WTC11 (cell line): Measurements from ENCODE around the gene YARS1.

Experiments used
- CREM ChIP-seq: sonication (generic); formaldehyde crosslinking; IDR thresholded peaks from 2 replicates; pipeline ENCODE4 v1.8.1; 2022; ENCODE audit warnings: mild to moderate bottlenecking, missing genetic modification reagents, moderate library complexity
- NR3C1 ChIP-seq: sonication (generic); formaldehyde crosslinking; conservative IDR thresholded peaks from 2 replicates; pipeline ENCODE4 v1.8.1; 2023; ENCODE audit warnings: low read depth, mild to moderate bottlenecking, missing genetic modification reagents
- TF ChIP-seq, protein P1 (sequence below): fragments of 200-600 bp; IDR thresholded peaks from 2 replicates; pipeline ENCODE4 v1.8.0; 2022; ENCODE audit warnings: antibody characterized with exemption
- TF ChIP-seq, protein P2 (sequence below): fragments of 250-450 bp; sonication (Bioruptor Pico); IDR thresholded peaks from 2 replicates; pipeline ENCODE4 v1.9.0; 2021; ENCODE audit warnings: mild to moderate bottlenecking
- TF ChIP-seq, protein P3 (sequence below): sonication (generic); formaldehyde crosslinking; IDR thresholded peaks from 2 replicates; pipeline ENCODE4 v1.8.1; 2023; ENCODE audit warnings: mild to moderate bottlenecking, missing genetic modification reagents, moderate library complexity

DNA sequence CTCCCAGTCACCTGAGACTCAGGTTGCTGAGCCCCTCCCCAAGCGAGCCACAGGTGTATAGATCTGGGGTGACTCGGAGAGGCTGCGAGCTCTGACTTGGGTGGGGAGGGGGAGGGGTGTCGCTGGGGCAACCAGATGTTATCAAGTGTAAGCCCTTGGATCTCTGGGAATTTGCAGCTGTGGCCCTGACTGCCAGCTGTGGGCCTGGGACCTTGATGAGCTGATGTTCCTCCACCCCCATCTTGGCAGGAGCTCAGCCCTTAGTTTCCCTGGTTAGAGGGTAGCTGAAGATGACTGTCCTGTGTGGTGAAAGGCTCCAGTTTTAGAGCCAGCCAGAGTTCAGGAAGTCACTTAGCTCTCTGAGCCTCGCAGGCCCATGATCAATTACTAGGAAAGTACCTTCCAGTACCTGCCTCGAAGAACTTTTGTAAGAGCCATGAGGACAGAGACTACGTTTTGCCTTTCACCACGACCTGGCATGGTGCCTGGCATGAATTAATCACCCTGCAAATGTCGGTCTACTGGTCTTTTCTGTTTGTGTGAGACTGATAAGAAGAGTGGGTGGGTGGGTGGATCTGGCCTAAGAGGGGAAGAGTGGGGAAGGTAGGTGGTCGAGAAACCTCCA lies 55.8 kb downstream of the YARS1 start:
- TF ChIP-seq, protein P1, sequence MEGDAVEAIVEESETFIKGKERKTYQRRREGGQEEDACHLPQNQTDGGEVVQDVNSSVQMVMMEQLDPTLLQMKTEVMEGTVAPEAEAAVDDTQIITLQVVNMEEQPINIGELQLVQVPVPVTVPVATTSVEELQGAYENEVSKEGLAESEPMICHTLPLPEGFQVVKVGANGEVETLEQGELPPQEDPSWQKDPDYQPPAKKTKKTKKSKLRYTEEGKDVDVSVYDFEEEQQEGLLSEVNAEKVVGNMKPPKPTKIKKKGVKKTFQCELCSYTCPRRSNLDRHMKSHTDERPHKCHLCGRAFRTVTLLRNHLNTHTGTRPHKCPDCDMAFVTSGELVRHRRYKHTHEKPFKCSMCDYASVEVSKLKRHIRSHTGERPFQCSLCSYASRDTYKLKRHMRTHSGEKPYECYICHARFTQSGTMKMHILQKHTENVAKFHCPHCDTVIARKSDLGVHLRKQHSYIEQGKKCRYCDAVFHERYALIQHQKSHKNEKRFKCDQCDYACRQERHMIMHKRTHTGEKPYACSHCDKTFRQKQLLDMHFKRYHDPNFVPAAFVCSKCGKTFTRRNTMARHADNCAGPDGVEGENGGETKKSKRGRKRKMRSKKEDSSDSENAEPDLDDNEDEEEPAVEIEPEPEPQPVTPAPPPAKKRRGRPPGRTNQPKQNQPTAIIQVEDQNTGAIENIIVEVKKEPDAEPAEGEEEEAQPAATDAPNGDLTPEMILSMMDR = no peak
- TF ChIP-seq, protein P2, sequence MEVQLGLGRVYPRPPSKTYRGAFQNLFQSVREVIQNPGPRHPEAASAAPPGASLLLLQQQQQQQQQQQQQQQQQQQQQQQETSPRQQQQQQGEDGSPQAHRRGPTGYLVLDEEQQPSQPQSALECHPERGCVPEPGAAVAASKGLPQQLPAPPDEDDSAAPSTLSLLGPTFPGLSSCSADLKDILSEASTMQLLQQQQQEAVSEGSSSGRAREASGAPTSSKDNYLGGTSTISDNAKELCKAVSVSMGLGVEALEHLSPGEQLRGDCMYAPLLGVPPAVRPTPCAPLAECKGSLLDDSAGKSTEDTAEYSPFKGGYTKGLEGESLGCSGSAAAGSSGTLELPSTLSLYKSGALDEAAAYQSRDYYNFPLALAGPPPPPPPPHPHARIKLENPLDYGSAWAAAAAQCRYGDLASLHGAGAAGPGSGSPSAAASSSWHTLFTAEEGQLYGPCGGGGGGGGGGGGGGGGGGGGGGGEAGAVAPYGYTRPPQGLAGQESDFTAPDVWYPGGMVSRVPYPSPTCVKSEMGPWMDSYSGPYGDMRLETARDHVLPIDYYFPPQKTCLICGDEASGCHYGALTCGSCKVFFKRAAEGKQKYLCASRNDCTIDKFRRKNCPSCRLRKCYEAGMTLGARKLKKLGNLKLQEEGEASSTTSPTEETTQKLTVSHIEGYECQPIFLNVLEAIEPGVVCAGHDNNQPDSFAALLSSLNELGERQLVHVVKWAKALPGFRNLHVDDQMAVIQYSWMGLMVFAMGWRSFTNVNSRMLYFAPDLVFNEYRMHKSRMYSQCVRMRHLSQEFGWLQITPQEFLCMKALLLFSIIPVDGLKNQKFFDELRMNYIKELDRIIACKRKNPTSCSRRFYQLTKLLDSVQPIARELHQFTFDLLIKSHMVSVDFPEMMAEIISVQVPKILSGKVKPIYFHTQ (CRISPR knock-in tag) = no peak
- TF ChIP-seq, protein P3, sequence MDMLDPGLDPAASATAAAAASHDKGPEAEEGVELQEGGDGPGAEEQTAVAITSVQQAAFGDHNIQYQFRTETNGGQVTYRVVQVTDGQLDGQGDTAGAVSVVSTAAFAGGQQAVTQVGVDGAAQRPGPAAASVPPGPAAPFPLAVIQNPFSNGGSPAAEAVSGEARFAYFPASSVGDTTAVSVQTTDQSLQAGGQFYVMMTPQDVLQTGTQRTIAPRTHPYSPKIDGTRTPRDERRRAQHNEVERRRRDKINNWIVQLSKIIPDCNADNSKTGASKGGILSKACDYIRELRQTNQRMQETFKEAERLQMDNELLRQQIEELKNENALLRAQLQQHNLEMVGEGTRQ (CRISPR knock-in tag) = no peak
- TF ChIP-seq CREM (CRISPR knock-in tag) (no peak), NR3C1 (CRISPR knock-in tag) (no peak)
